Subcutaneous abdominal adipose tissue (tissue), 5 donors: ENCODE data around the gene C1QTNF8.

Experiments used
- H3K27ac ChIP-seq: one replicate; pipeline ENCODE4 v1.7.0; 2013; ENCODE audit warnings: low read depth, mild to moderate bottlenecking, inconsistent platforms, low read length, moderate library complexity
- H3K27me3 ChIP-seq, 5 donors: one replicate each; pipeline ENCODE4 v1.7.0; 2013; ENCODE audit warnings: low read length in 5 of 5, inconsistent platforms in 1 of 5; ENCODE audit not compliant: control insufficient read depth in 5 of 5, insufficient read depth in 4 of 5
- H3K36me3 ChIP-seq, 5 donors: one replicate each; pipeline ENCODE4 v1.7.0; 2013; ENCODE audit warnings: low read length in 5 of 5; ENCODE audit not compliant: control insufficient read depth in 5 of 5, insufficient read depth in 5 of 5
- H3K4me1 ChIP-seq, 5 donors: one replicate each; pipeline ENCODE4 v1.7.0; 2013; ENCODE audit warnings: low read length in 5 of 5, mild to moderate bottlenecking in 3 of 5, moderate library complexity in 1 of 5; ENCODE audit not compliant: control insufficient read depth in 5 of 5, insufficient read depth in 5 of 5
- H3K4me3 ChIP-seq, 5 donors: one replicate each; pipeline ENCODE4 v1.7.0; 2013; ENCODE audit warnings: low read length in 5 of 5, low read depth in 1 of 5
- H3K9ac ChIP-seq, 5 donors: one replicate each; pipeline ENCODE4 v1.7.0; 2013; ENCODE audit warnings: low read length in 5 of 5, mild to moderate bottlenecking in 4 of 5, moderate library complexity in 3 of 5
- H3K9me3 ChIP-seq, 5 donors: one replicate each; pipeline ENCODE4 v1.7.0; 2013; ENCODE audit warnings: low read length in 5 of 5; ENCODE audit not compliant: control insufficient read depth in 5 of 5
- donor health status: healthy.
- donor health status: healthy.
- donor health status: healthy.
- donor health status: healthy.
- donor health status: healthy.

C1QTNF8 gene

DNA sequence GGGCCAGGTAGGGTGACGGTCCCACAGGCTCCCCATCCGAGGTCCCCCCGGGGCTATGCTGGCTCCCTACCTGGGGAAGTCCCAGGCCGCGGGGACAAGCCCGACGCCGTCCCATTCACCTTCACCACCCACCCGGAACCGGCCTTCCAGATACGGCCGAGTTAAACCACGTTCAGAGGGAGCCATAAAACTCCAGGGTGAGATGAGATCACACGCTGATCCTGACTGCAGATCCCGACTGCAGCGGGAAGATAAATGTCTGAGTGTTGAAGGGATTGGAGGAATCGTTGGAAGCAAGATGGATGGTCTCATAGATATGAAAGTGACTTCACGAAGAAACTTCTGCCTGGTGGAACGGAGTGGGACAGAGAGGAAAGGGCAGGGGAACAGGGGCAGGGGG lies 13.6 kb upstream of the C1QTNF8 start:
- no peaks in the 10 kb centered on the region for H3K4me1 ChIP-seq
- H3K36me3 ChIP-seq, result no peaks in the 10 kb centered on the region
- H3K27me3 ChIP-seq, result peaks cover 50 to 70% (median 60%) of the 10 kb centered on the region in 5 donors
- H3K27ac ChIP-seq, result no peak overlapping the region
- no peak overlapping the region for H3K4me3 ChIP-seq
- H3K9ac ChIP-seq, result no peak overlapping the region
- peaks cover 0 to 3% (median 0%) of the 10 kb centered on the region in 5 donors for H3K9me3 ChIP-seq

DNA sequence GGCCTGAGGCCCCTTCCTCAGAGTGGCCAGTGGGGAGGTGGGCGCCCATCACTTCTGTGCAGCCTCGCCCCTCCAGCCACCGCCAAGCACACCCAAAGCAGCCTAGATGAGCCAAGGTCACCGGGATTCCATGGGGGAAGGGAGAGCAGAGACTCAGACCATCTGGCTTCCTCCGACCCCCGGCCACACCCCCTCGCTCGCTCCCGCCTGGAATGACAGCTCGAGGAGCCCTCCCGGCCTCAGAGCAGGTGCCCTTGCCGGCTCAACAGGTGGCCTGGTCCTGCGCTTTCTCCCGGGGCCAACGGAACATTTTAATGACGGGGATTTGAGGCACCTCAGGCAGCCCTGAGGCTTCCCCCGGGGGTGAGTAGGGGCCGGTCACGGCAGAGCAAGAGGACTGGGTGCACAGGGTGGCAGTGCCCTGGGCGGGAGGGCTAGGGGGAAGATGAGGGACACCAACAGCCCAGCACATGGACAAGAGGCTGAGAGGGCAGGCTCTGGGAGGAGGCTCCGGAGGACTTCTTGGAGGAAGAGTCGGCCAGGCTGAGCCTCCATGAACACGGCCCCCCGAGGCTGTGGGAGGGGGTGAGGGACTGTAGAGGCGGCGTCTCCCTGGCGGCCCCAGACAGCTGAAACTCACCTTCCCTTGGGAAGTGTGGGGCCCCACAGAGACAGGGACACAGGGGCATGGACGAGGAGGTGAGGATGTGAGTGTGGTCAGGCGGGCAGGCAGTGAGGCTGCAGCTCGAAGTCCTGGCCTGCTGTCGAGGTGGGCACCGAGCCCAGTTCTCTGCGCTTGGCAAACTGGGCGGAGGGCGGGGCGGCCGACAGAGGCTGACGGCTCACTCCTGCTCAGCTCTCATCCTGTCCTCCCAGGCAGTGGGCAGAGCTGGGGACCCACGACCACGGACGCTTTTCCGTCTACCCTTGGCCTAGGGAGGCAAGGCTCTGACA lies 12.5 kb upstream of the C1QTNF8 start:
- peaks cover 0 to 3% (median 0%) of the 10 kb centered on the region in 5 donors for H3K9me3 ChIP-seq
- H3K36me3 ChIP-seq, result no peaks in the 10 kb centered on the region
- no peak overlapping the region for H3K27ac ChIP-seq
- no peak overlapping the region for H3K4me3 ChIP-seq
- H3K9ac ChIP-seq, result no peak overlapping the region
- peaks cover 53 to 71% (median 65%) of the 10 kb centered on the region in 5 donors for H3K27me3 ChIP-seq
- no peaks in the 10 kb centered on the region for H3K4me1 ChIP-seq

- Histone ChIP-seq H3K9me3 (peaks cover 0 to 3% (median 0%) of the 10 kb centered on the region in 5 donors), H3K36me3 (no peaks in the 10 kb centered on the region), H3K9ac (no peak overlapping the region), H3K4me1 (peaks cover 0 to 5% (median 4%) of the 10 kb centered on the region in 5 donors), H3K4me3 (no peak overlapping the region), H3K27ac (no peak overlapping the region), H3K27me3 (peaks cover 57 to 73% (median 66%) of the 10 kb centered on the region in 5 donors)
Measured at GRCh38 chr16:1107731-1108130, 11.7 kb upstream of the C1QTNF8 start.

DNA sequence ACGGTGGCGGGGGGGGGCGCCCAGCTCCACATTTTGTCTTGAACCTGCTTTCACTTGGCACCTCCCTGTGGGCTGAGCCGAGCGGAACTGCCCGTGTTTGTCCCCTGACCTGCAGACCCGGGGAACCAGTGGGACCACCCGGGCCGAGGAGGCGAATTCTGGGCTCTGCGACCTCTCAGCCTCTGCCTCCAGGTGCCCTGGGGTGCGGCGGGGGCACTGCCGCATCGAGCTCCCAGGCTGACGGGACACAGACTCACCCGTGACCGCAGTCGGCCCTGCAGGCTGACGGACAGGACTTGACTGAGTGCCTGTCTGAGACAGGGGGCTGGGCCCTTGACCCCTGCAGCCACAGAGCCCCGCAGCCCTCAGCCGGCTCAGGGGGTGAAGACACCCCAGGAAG lies 11.1 kb upstream of the C1QTNF8 start:
- peaks cover 57 to 71% (median 62%) of the 10 kb centered on the region in 5 donors for H3K27me3 ChIP-seq
- peaks cover 0 to 3% (median 0%) of the 10 kb centered on the region in 5 donors for H3K9me3 ChIP-seq
- H3K4me1 ChIP-seq, result peaks cover 0 to 5% (median 4%) of the 10 kb centered on the region in 5 donors
- H3K4me3 ChIP-seq, result no peak overlapping the region
- H3K36me3 ChIP-seq, result no peaks in the 10 kb centered on the region
- no peak overlapping the region for H3K9ac ChIP-seq
- no peak overlapping the region for H3K27ac ChIP-seq

DNA sequence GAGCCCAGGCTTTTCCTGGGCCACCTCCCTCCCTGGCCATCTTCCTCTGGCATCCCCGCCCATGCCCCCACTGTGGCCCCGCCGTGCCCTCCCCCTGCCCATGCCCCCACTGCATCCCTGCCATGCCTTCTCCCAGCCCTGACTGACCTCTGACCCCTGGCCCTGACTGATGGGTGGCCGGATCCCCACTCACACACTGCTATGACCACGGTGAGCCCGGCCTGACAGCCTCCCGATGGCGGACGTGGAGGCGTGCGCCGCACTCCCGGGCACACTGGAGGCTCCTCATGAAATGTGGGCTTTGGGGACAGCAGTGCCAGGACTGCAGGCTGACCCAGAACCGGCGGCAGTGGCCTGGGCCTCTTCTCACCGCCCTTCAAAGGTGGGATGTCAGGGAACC lies 10.6 kb upstream of the C1QTNF8 start:
- Histone ChIP-seq H3K36me3 (no peaks in the 10 kb centered on the region), H3K27ac (no peak overlapping the region), H3K27me3 (peaks cover 57 to 71% (median 62%) of the 10 kb centered on the region in 5 donors), H3K9ac (no peak overlapping the region), H3K9me3 (peaks cover 0 to 3% (median 0%) of the 10 kb centered on the region in 5 donors), H3K4me1 (peaks cover 0 to 5% (median 4%) of the 10 kb centered on the region in 5 donors), H3K4me3 (no peak overlapping the region)

- peaks cover 62 to 75% (median 66%) of the 10 kb centered on the region in 5 donors for H3K27me3 ChIP-seq
- H3K9ac ChIP-seq, result no peak overlapping the region
- H3K4me1 ChIP-seq, result peaks cover 0 to 5% (median 4%) of the 10 kb centered on the region in 5 donors
- no peak overlapping the region for H3K27ac ChIP-seq
- no peaks in the 10 kb centered on the region for H3K36me3 ChIP-seq
- peaks cover 0 to 3% (median 0%) of the 10 kb centered on the region in 5 donors for H3K9me3 ChIP-seq
- no peak overlapping the region for H3K4me3 ChIP-seq
Measured at GRCh38 chr16:1105888-1106620, 10.0 kb upstream of the C1QTNF8 start.

DNA sequence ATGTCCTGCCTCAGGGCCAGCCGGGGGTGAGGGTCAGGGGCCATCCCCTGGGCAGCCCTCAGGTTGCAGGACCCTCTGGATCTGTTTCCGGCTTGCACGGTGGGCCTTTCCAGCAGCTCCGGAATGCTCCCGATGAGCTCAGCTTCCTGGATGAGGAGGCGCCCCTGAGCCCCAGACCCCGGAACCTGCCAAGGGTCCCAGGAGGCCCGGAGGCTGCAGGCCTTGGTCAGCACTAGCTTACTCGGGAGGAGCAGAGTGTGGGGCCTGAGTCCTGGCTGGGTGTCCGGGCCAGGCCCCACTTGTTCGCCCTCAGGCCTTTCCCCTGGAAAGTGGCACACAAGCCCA lies 7.6 kb upstream of the C1QTNF8 start:
- H3K9me3 ChIP-seq, result no peaks in the 10 kb centered on the region
- no peak overlapping the region for H3K4me3 ChIP-seq
- H3K36me3 ChIP-seq, result no peaks in the 10 kb centered on the region
- H3K27me3 ChIP-seq, result peaks cover 56 to 69% (median 64%) of the 10 kb centered on the region in 5 donors
- no peak overlapping the region for H3K27ac ChIP-seq
- H3K9ac ChIP-seq, result no peak overlapping the region
- peaks cover 0 to 5% (median 4%) of the 10 kb centered on the region in 5 donors for H3K4me1 ChIP-seq

DNA sequence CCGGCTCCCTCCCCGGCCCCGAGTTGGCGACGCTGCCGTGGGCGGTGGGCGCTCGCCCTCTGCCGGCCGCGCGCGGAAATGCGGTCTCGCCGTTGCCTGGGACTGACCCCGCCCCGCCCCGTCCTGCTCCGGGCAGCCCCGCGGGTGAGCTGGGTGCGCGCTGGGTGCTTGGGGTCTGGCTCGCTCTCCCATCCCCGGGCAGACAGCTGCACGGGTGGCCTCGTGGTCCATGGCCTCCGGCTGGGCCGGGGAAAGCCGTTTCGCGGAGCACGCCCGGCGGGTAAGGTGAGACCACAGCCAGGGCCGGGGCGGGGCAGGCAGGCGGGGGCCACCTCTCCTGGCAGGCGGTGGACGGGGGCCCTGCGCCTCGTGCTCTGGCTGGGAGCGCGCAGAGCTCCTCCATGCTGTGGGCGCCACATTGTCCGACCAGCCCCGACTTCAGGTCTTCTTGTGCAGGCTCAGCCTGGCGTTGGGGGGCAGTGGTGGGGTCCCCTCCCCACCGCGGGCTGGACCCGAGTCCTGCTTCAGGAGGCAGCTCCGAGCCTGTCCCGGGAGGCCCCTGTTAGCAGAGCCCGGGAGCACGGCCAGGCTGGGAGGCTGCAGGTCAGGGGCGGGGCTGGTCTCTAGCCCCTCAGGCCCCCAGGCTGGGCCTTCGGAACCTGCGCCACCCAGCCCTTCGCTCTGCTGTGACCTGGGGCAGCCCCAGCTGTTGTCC lies 7.0 kb upstream of the C1QTNF8 start:
- Histone ChIP-seq H3K9me3 (no peaks in the 10 kb centered on the region), H3K4me3 (peak overlapping the region in 1 of 5 donors; percentile 40), H3K36me3 (no peaks in the 10 kb centered on the region), H3K27me3 (peaks cover 54 to 68% (median 59%) of the 10 kb centered on the region in 5 donors), H3K9ac (no peak overlapping the region), H3K4me1 (peaks cover 0 to 5% (median 4%) of the 10 kb centered on the region in 5 donors), H3K27ac (no peak overlapping the region)

GRCh38 chr16:1102333-1102700 lies 6.3 kb upstream of the C1QTNF8 start:
- Histone ChIP-seq H3K9ac (no peak overlapping the region), H3K4me3 (no peak overlapping the region), H3K27ac (no peak overlapping the region), H3K27me3 (peaks cover 48 to 68% (median 57%) of the 10 kb centered on the region in 5 donors), H3K9me3 (no peaks in the 10 kb centered on the region), H3K36me3 (no peaks in the 10 kb centered on the region), H3K4me1 (peaks cover 0 to 5% (median 4%) of the 10 kb centered on the region in 5 donors)
